Erythroblast (primary cell): Measurements from ENCODE around the gene HEXA.

ENCODE experiments used
- GATA1 ChIP-seq: IDR thresholded peaks from 2 replicates; pipeline ENCODE4 v1.6.1; 2011; ENCODE audit warnings: low read depth, mild to moderate bottlenecking, control low read depth, low read length, moderate library complexity
- POLR2A ChIP-seq: IDR thresholded peaks from 2 replicates; pipeline ENCODE4 v1.6.1; 2011; ENCODE audit warnings: mild to moderate bottlenecking, low read length

DNA sequence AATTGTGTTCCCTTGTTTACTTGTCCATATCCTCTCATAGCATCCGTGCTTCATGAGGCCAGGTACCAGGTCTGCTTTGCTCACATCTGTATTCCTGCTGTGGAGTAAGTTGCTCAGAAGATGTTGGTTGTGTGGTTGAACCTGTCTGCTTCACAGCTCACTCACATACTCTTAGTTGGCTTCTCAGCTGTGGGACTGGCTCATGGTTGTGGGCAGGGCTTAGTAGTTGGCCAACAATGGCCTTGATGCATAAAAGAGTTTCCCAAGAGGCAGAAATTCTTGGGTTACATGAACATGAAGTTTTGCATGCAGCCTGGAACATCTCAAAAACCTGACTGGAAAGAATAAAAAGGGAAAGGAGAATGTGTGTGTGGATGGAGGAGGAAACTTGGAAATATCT lies 72.9 kb downstream of the HEXA start:
- TF ChIP-seq POLR2A (no peak), GATA1 (no peak)
